ENCODE measurements around the gene ESPL1.

Gene ESPL1

DNA sequence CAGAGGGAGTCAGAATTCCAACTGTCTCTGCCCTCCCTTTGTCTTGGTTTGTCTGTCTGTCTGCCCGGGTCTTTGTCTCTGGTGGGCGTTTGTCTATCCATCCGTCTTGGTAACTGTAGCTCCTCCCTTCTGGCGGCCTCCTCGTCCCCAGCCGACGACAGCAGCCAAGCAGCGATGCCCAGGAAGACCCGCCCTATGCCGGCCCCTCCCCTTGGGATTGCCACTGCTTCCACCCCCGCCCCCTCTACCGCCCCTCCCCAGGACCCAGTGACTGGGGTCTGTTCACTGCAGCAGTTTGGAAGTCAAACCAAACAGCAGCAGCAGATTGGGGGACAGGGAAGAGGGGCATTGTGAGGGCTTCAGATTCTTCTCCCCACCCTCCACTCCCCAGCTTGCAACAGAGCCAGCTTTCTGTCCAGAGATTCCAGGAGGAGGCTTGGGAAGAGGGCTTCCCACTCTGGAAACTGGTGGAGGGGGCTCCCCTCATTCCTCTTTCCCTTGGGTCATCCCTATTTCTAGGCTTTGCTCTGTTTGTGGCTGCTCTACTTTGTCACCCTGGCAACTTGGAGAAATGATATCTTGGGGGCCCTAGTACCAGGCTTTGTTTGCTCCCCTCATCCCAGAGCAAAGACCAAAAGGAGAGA lies 33.7 kb upstream of the ESPL1 start:
- Histone ChIP-seq H3K27me3 (ENCODE audit: control insufficient read depth, insufficient read depth, low read length) (no peaks in the 10 kb centered on the region), H3K9me3 (ENCODE audit: control insufficient read depth, low read length) (no peaks in the 10 kb centered on the region), H3K9ac (ENCODE audit: low read length) (peak overlapping the region; percentile 0), H3K4me3 (ENCODE audit: low read length) (no peak overlapping the region), H3K36me3 (ENCODE audit: control insufficient read depth, insufficient read depth, low read length) (no peaks in the 10 kb centered on the region), H3K4me1 (ENCODE audit: control insufficient read depth, insufficient read depth, low read length) (peaks cover 49% of the 10 kb centered on the region)

DNA sequence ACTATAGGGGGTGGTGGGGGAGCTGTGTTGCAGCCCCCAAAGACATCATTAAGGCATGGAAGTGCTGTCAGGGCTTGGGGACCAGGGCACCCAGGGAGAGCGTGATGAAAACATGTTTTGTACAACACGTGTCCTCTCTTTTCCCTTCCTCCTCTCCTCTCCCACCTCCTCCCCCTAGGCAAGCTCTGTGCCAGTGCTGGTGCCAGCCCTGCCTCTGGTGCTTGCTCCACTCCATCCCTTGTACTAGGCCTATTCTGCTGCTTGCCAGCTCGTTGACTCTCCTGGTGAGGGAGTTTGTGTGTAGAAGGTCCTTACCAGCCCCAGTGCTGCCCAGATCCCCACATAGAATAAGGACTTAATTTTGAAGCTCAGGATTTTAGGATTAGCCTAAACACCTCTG lies 32.9 kb upstream of the ESPL1 start:
- H3K36me3 ChIP-seq (ENCODE audit: control insufficient read depth, insufficient read depth, low read length) = no peaks in the 10 kb centered on the region
- no peak overlapping the region for H3K4me3 ChIP-seq (ENCODE audit: low read length)
- H3K9ac ChIP-seq (ENCODE audit: low read length) = no peak overlapping the region
- peaks cover 41% of the 10 kb centered on the region for H3K4me1 ChIP-seq (ENCODE audit: control insufficient read depth, insufficient read depth, low read length)
- H3K9me3 ChIP-seq (ENCODE audit: control insufficient read depth, low read length) = no peaks in the 10 kb centered on the region
- no peaks in the 10 kb centered on the region for H3K27me3 ChIP-seq (ENCODE audit: control insufficient read depth, insufficient read depth, low read length)

DNA sequence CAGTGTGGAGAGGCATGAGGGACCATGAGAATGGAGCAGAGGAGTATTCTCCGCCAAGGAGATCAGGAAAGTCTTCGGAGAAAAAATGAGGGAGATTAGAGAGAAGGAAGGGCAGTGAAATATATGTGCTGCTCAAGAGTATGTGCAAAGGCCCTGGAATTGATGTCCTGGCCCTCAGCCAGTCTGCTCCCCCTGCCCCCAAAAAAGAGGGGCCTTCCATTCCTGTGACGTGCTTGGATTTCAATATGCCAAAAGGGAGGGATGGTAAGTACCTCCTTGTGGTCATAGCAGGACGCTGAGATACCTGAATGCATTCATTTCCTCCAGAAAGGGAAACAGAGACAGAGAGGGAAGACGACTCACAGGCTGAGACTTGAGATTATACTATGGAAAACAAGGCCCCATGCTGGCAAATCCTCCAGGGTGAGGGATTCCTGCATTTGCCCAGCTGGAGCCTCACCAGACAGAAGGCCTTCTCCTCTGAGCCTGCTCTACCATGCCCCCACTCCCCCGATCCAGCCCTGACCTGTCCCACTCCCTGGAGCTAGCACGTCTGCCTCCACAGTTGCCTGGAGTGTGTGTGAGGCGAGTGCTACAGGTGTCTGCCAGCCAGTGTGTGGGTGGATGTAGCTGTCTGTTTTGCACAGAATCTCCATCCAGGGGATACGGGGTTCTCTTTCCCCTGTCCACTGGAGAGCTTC lies 32.2 kb upstream of the ESPL1 start:
- Histone ChIP-seq H3K4me3 (ENCODE audit: low read length) (no peak overlapping the region), H3K27me3 (ENCODE audit: control insufficient read depth, insufficient read depth, low read length) (no peaks in the 10 kb centered on the region), H3K9me3 (ENCODE audit: control insufficient read depth, low read length) (no peaks in the 10 kb centered on the region), H3K9ac (ENCODE audit: low read length) (no peak overlapping the region), H3K4me1 (ENCODE audit: control insufficient read depth, insufficient read depth, low read length) (peaks cover 36% of the 10 kb centered on the region), H3K36me3 (ENCODE audit: control insufficient read depth, insufficient read depth, low read length) (no peaks in the 10 kb centered on the region)

DNA sequence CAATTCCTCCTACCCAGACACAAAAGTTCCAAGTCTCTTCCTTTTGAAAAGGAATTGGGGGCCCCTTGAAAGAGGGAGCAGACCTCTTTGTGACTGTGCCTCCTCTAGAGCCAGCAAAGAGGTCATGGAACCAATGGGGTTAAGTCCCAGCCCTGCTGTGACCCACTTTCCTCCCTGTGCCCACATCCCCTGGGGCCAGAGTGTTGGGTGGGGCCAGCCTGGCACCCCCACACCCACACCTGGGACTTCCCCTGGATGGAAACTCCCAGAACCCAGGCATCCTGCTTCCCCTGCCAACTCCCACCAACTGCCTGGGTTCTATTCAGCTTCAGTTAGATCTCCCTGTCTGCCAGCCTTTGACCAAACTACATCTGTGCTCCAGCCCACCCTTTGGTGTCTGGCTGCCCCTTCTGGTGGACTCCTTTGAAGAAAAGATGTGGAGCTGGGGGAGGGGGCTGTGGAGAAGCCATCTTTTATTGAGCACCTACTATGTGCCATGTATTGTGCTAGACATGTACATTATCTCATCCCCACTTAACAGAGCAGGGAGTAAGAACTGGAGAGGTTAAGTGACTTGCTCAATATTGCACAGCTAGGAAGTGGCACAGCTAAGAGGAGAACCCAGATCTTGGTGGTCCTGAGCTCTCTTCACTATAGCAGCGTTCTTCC lies 31.5 kb upstream of the ESPL1 start:
- H3K27me3 ChIP-seq (ENCODE audit: control insufficient read depth, insufficient read depth, low read length) = no peaks in the 10 kb centered on the region
- H3K9ac ChIP-seq (ENCODE audit: low read length) = no peak overlapping the region
- no peak overlapping the region for H3K4me3 ChIP-seq (ENCODE audit: low read length)
- H3K36me3 ChIP-seq (ENCODE audit: control insufficient read depth, insufficient read depth, low read length) = no peaks in the 10 kb centered on the region
- H3K4me1 ChIP-seq (ENCODE audit: control insufficient read depth, insufficient read depth, low read length) = peaks cover 29% of the 10 kb centered on the region
- no peaks in the 10 kb centered on the region for H3K9me3 ChIP-seq (ENCODE audit: control insufficient read depth, low read length)

DNA sequence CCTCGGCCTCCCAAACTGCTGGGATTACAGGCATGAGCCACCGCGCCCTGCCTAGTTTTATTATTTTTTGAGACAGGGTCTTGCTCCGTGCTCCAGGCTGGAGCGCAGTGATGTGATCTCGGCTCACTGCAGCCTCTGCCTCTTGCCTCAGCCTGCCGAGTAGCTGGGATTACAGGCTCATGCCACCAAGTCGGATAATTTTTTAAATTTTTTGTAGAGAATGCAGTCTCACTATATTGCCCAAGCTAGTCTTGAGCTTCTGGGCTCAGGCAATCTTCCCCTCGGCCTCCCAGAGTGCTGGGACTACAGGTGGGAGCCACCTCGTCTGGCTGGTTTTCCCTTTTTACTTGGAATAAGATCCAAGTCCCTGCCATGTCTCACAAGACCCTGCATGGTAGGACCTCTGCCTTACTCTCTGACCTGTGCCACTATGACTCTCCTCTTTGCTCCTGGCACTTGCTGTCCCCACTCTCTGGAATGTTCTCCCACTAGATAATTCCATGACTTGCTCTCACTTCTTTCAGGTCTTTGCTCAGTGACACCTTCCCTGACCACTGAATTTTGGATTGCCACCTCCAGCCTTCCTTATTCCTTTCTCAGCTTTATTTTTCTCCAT lies 28.3 kb upstream of the ESPL1 start:
- no peak overlapping the region for H3K4me3 ChIP-seq (ENCODE audit: low read length)
- H3K27me3 ChIP-seq (ENCODE audit: control insufficient read depth, insufficient read depth, low read length) = peaks cover 3% of the 10 kb centered on the region
- no peaks in the 10 kb centered on the region for H3K36me3 ChIP-seq (ENCODE audit: control insufficient read depth, insufficient read depth, low read length)
- peaks cover 6% of the 10 kb centered on the region for H3K4me1 ChIP-seq (ENCODE audit: control insufficient read depth, insufficient read depth, low read length)
- no peak overlapping the region for H3K9ac ChIP-seq (ENCODE audit: low read length)
- H3K9me3 ChIP-seq (ENCODE audit: control insufficient read depth, low read length) = no peaks in the 10 kb centered on the region

DNA sequence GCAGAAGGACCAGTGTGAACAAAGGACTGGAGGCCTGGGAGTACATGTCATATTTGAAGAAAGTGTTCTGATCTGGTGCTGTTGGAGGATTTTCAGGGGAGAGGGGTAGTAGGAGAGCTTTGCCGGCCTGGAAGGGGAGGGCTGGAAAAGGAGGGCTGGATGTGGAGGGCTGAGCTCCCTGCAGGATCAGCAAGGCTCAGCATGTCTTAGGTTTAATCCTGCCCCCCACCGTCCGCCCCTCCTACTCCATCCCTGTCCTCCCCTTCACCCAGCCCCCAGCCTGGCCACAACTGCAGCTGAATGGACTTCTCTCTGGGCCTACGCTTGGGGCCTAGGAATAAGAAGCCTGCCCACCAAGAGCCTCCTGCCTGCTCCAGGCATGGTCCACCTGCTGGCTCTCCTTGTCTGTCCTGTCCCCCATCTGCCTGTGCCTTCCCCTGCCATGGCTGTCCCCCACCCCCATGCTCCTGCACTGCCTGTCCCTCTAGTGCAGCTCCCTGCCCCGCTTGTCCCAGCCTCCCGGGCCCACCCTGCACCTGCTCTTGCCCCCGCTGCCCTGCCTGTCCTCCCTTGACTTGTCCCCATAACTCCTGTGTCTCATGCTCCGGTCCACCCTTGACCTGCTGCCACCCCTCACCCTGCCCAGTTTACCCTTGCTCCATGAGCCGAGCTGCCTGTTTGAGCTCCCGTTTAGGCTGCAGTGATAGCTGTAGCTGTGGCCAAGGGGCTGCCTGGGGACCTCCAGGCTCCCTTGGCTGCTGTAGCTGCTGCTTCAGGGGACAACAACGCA lies 26.3 kb upstream of the ESPL1 start:
- Histone ChIP-seq H3K36me3 (ENCODE audit: control insufficient read depth, insufficient read depth, low read length) (no peaks in the 10 kb centered on the region), H3K9me3 (ENCODE audit: control insufficient read depth, low read length) (no peaks in the 10 kb centered on the region), H3K27me3 (ENCODE audit: control insufficient read depth, insufficient read depth, low read length) (peaks cover 3% of the 10 kb centered on the region), H3K4me1 (ENCODE audit: control insufficient read depth, insufficient read depth, low read length) (peaks cover under 1% of the 10 kb centered on the region), H3K9ac (ENCODE audit: low read length) (no peak overlapping the region), H3K4me3 (ENCODE audit: low read length) (no peak overlapping the region)

DNA sequence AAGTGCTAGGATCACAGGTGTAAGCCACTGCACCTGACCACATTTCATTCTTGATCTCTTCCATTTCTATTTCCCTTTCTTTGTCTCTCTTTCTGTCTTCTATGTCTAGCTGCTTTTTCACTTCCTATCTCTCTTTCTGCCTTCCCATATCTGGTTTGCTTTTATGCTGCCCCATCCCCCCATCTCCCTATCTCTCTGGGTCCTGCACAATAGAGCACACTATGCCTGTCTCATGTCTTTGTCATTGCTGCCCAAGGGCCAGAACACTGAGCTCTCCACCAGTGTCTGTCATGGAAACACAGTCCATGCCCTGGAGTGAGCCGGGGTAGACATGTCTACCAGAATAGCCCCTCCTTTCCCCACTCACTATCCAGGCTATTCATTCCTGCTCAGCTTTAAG lies 23.8 kb upstream of the ESPL1 start:
- no peak overlapping the region for H3K9ac ChIP-seq (ENCODE audit: low read length)
- H3K36me3 ChIP-seq (ENCODE audit: control insufficient read depth, insufficient read depth, low read length) = no peaks in the 10 kb centered on the region
- H3K27me3 ChIP-seq (ENCODE audit: control insufficient read depth, insufficient read depth, low read length) = peaks cover 3% of the 10 kb centered on the region

DNA sequence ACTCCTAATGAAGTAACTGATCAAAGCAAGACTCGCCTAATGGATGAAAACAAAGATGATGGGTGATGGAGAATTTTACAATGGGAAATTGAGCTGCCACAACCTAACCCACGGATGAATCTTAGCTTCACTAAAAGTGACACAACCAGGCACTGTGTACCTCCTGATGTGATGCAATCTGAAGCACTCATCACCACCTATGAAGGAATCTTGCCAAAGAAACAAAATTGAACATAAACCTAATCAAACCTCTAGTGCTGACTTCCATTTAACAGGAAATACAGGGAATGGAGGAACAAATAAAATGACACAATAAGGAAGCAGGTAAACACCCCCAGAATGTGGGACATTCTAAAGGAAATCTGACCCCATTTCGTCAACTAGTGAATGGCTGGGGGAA lies 22.8 kb upstream of the ESPL1 start:
- H3K9ac ChIP-seq (ENCODE audit: low read length) = no peak overlapping the region
- H3K9me3 ChIP-seq (ENCODE audit: control insufficient read depth, low read length) = no peaks in the 10 kb centered on the region
- peaks cover 3% of the 10 kb centered on the region for H3K27me3 ChIP-seq (ENCODE audit: control insufficient read depth, insufficient read depth, low read length)
- H3K4me1 ChIP-seq (ENCODE audit: control insufficient read depth, insufficient read depth, low read length) = no peaks in the 10 kb centered on the region
- H3K4me3 ChIP-seq (ENCODE audit: low read length) = no peak overlapping the region
- no peaks in the 10 kb centered on the region for H3K36me3 ChIP-seq (ENCODE audit: control insufficient read depth, insufficient read depth, low read length)

More for the DNA sequence above, 23.8 kb upstream of the ESPL1 start:
- Histone ChIP-seq H3K4me3 (ENCODE audit: low read length) (no peak overlapping the region), H3K9me3 (ENCODE audit: control insufficient read depth, low read length) (no peaks in the 10 kb centered on the region), H3K4me1 (ENCODE audit: control insufficient read depth, insufficient read depth, low read length) (no peaks in the 10 kb centered on the region)

DNA sequence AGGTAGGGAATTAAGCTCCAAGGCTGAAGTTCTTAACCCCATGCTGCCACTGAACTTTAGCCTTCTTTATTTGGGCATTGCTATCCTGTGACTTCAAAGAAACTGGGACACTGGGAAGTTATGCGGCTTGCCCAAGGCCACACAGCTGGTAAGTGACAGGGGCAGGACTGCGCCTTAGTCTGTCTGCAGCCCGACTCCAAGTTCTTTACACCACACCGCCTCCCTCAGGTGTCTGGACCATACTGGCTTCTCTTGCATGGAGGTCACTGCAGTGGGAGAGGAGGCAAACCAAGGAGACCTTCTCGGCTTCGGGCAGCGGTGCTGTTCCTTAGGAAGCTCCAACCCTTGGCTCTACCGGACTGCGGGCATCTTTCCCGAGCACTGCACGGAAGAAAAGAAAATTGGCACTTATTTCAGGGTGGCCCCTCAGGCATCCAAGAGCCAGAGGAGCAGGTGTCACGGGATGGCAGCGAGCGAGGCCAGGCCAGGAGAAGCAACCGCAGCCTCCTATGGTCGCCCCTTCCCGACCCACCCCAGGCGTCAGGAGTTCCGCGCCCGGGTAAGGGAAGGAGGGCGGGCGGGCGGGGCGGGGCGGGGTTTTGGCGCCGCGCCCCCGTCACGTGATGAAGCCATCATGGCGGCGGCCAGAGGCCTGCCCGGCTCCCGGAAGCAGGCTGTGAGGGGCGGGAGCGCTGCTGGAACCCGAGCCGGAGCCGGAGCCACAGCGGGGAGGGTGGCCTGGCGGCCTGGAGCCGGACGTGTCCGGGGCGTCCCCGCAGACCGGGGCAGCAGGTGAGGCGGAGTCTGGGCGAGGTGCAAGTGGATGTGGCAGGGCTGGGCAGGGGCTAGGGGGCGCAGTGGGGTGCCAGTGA lies 16.4 kb upstream of the ESPL1 start:
- Histone ChIP-seq H3K4me1 (ENCODE audit: control insufficient read depth, insufficient read depth, low read length) (peaks cover 22% of the 10 kb centered on the region), H3K27me3 (ENCODE audit: control insufficient read depth, insufficient read depth, low read length) (no peaks in the 10 kb centered on the region), H3K9ac (ENCODE audit: low read length) (peak overlapping the region; percentile 93), H3K9me3 (ENCODE audit: control insufficient read depth, low read length) (no peaks in the 10 kb centered on the region), H3K36me3 (ENCODE audit: control insufficient read depth, insufficient read depth, low read length) (peaks cover 6% of the 10 kb centered on the region), H3K4me3 (ENCODE audit: low read length) (peak overlapping the region; percentile 76)

DNA sequence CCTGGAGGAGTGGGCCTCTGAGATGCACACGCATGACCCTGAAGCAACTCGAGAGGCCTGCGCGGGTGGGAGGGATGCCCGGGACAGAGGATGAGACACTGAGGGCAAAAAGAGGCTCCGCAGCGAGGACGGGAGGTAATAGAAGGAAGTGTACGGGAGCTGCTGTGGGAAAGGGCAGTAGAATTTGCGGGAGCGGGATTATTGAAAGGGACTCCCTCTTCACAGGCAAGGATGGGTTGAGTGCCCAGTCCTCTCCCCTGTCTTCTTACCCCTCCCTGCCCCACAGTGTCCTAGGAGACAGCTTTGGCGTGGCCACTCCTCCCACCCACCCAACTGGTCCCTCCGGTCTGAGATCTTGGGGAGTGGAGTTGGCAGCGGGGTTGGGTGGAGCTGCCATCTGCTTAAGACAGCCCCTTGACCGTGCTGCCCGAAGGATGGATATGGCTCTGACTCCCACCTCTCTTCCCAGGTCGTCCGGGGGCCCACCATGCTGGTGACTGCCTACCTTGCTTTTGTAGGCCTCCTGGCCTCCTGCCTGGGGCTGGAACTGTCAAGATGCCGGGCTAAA lies 15.7 kb upstream of the ESPL1 start:
- no peaks in the 10 kb centered on the region for H3K27me3 ChIP-seq (ENCODE audit: control insufficient read depth, insufficient read depth, low read length)
- H3K9ac ChIP-seq (ENCODE audit: low read length) = peak overlapping the region; percentile 93
- peaks cover 6% of the 10 kb centered on the region for H3K36me3 ChIP-seq (ENCODE audit: control insufficient read depth, insufficient read depth, low read length)
- peak overlapping the region; percentile 76 for H3K4me3 ChIP-seq (ENCODE audit: low read length)
- H3K4me1 ChIP-seq (ENCODE audit: control insufficient read depth, insufficient read depth, low read length) = peaks cover 22% of the 10 kb centered on the region
- H3K9me3 ChIP-seq (ENCODE audit: control insufficient read depth, low read length) = no peaks in the 10 kb centered on the region

DNA sequence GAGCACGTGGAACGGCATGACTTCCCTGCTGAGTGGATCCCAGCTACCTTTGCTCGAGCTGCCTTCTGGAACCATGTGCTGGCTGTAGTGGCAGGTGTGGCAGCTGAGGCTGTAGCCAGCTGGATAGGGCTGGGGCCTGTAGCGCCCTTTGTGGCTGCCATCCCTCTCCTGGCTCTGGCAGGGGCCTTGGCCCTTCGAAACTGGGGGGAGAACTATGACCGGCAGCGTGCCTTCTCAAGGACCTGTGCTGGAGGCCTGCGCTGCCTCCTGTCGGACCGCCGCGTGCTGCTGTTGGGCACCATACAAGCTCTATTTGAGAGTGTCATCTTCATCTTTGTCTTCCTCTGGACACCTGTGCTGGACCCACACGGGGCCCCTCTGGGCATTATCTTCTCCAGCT lies 14.8 kb upstream of the ESPL1 start:
- H3K36me3 ChIP-seq (ENCODE audit: control insufficient read depth, insufficient read depth, low read length) = peaks cover 6% of the 10 kb centered on the region
- H3K27me3 ChIP-seq (ENCODE audit: control insufficient read depth, insufficient read depth, low read length) = no peaks in the 10 kb centered on the region
- H3K9ac ChIP-seq (ENCODE audit: low read length) = peak overlapping the region; percentile 93
- no peaks in the 10 kb centered on the region for H3K9me3 ChIP-seq (ENCODE audit: control insufficient read depth, low read length)
- no peak overlapping the region for H3K4me3 ChIP-seq (ENCODE audit: low read length)
- peaks cover 22% of the 10 kb centered on the region for H3K4me1 ChIP-seq (ENCODE audit: control insufficient read depth, insufficient read depth, low read length)

Data from mucosa of stomach (tissue), 1 donor.